ENCODE results near the gene DDI2.

Gene DDI2

DNA sequence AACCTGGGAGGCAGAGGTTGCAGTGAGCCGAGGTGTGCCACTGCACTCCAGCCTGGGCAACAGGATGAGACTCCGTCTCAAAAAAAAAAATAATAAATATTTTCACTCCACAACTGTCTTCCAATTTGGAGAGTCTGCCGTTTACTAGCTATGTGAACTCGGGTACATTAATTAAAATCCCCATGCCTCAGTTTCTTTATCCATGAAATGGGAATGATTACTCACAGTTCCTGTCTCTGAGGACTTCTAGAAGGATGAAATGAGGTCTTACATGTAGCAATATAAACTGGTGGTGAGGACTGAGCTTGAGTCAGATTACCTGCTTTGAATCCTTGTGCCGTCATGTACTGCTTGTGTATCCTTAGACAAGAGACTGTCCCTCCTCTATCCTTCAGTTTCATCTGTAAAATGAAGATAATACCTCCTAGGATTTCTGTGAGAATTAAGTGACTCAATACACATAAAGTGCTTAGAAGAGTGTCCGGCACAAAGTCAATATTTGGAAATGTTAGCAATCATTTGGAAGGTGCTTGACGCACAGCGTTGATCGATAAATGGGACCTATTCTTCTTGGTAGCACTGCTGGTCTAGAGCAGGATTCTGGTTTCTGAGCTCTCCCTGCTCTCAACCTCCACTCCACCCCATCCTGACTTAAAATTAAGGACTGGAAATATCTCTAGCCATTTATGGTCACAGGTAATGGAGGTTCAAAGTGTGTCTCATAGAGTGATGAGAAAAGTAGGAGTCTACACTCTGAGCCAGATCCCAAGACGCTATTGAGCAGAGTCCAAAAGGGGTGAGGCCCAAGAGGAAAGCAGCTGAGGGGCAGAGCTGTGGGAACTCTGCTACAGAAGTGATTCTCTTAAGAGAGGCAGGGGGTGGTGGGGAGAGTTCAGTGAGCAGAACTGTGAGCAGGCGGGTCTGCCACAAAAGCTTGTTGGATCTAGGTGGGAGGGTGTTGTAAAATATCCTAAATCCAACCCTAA, 11.6 kb upstream of the DDI2 start:
- DNase-seq: no peak

DNA sequence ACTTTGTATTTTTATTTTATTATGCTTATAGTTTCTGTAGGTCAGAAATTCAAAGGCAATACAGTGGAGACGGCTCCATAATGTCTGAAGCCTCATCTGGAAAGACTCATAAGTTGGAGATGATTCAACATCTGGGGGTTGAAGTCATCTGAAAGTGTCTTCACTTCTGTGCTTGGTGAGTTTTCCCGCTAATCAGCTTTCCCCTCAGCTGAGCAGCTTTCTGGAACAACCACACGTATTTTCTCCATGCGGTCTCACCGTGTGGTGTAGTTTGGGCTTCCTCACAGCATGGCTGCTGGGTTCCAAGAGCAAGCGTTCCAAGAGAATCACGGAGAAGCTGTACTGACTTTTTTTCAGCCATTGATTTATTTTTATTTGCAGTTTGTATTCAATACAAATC, 7.6 kb upstream of the DDI2 start:
- no peak for DNase-seq

DNA sequence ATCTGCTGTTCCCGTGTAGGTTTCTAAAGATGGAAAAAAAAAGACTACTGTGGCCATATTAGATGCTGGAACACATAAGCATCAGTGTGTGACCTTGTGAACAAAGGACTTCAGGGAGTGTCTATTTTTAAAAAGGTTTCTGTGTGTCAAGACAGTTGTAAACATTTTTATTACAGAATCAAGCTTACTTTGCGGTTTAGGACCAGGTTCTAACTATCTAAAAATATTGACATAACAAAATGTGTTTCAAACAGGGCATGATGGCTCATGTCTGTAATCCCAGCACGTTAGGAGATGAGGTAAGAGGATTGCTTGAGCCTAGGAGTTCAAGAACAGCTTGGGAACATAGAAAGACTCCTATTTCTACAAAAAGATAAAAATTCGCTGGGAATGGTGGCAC, 7.1 kb upstream of the DDI2 start:
- no peak for DNase-seq

DNA sequence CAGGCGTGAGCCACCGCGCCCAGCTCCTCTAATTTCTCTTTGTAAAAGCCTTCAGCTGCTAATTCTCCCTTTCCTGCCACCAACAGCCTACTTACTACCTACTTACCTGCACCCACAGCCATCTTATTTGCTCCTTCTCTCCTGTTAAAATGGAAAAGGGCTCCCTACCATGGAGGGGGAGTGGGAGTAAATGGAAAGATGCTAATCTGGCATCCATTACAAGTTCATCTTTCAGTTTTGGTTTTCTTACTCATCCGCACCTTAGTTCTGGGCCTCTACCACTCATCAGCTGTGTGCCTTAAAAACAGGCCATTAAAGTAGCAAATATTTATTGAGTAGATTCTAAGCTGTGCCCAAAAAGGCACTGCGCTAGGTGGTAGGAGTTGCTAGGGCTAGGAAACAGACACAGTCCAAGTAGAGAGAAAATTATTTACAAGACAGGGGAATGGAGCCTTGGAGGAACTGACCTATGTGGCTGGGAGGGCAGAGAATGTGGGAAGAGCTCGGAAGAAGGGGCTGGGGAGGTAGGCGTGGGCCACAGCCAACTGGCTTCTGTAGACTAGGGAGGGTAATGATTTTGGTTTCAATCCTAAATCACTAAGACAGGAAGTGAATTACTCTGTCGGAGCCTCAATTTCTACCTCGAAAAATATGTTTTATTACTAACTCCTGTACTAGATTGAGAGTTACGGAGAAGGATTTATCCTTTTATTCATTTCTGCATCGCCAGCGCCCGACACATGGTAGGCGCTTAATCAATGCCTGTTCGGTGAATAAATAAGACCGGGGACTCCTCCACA, 685 bp upstream of the DDI2 start:
- DNase-seq: no peak

DNA sequence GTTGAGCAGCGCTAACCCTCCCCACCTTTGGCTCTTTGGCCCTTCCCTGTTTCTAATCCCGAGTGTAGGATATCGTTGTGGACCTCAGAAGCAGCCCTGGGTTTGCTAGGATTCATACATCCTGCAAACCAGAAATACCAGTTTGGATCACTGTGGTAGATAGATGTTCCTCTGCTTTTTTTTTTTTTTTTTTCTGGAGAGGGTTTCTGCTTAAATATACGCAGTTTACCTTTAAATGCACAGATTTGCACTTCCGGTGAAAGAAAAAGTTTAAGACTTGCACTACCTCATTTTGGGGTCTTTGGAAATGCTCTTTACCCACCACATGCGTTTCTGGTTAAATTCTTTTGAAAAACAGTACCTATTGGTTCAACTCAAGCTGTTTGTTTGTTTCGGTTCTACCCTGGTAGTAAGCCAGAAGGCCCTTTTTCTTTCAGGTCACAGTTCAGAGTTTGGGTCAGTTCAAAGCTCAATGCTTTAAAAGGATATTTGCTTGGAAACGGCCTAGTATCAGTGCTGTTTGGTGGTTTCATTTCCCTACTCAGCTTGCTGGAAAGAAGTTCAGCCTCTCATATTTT, 908 bp downstream of the DDI2 start:
- no peak for DNase-seq

DNA sequence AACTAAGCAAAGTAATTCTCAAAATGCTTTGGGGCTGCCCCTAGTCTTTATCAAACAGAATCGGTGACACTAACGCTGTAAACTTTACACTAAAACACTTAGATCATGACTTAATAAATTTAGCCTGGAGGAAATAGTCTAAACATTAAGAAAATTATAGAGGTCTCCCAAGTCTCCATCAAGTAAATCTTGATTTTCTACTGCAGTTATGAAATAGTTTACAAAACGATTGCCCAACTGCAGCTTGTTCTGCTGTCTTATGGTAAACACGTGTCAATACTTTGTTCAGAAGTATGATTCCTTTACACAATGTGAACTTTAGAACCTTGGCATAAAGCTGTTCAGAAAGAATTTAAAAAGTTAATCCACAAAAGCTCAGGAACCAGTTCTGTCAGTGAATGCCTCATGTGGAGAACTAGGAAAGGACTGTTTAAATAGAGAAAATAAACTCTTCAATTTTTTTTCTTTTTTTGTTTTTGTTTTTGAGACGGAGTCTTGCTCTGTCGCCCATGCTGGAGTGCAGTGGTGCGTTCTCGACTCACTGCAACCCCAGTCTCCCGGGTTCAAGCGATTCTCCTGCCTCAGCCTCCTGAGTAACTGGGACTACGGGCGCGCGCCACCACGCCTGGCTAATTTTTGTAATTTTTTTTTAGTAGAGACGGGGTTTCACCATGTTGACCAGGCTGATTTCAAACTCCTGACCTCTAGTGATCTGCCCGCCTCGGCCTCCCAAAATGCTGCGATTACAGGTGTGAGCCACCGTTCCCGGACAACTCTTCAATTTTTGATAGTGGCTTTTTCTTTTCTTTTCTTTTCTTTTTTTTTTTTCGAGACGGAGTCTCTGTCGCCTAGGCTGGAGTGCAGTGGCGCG, 1.6 kb downstream of the DDI2 start:
- DNase-seq: no peak

DNA sequence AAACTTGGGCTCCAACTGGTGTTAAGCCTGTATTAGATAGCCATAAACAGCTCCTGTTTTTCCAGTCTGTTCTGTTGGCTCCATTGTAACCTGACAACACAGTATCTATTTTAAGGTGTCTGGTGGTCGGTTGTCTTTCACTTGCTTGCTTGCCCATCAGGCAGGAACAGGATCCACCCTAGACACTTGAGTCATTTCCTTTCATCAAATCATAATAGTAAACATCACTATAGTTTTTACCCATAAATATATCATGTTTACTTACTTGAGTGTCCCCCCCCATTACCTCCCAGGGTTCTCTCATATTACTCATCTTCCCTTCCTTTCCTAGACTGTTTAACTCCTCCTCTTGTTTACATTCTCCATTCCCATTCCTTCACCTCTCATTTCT, 2.9 kb downstream of the DDI2 start:
- DNase-seq: no peak

DNA sequence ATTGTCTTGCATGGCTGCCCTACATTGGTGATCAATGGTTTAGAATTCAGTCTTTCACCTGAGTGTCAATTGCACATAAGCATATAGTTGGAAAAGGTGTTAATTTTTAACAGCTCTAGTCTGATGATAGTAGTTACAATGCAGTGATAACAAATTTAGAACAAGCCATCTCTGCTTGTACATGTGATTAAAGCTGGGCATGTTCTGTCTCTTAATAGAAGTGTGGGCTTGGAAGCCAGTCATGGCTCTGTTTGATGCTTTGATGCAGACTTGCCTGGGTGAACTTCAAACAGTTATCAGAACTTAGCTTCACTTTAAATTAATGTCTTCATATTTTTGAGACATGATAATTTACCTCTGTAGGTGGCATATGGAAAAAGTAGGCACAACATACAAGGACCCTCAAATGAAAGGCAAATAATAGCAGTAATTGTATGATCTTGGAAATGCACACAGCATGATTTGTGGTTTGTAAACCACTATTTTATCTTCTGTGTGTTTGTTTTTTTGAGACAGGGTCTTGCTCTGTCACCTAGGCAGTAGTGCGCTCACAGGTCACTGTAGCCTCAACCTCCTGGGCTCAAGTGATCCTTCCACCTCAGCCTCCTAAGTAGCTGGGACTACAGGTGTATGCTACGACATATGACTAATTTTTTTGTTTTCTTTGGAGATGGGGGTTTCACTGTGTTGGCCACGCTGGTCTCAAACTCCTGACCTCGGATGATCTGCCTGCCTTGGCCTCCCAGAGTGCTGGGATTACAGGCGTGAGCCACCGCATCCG, 3.8 kb downstream of the DDI2 start:
- DNase-seq: no peak

DNA sequence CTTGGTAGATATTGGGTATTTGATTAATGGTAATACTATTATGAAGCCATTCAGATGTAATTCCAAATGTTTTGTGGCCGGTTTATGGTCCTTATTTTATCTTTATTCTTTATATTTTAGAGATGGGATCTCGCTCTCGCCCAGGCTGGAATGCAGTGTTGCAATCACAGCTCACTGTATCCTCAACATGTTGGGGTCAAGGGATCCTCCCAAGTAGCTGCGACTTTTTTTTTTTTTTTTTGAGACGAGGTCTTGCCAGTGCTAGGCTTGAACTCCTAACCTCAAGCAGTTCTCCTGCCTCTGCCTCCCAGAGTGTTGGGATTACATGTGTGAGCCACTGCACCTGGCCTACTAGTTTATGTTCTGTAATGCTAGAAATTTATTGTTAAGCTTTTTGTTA, 4.7 kb downstream of the DDI2 start:
- no peak for DNase-seq

DNA sequence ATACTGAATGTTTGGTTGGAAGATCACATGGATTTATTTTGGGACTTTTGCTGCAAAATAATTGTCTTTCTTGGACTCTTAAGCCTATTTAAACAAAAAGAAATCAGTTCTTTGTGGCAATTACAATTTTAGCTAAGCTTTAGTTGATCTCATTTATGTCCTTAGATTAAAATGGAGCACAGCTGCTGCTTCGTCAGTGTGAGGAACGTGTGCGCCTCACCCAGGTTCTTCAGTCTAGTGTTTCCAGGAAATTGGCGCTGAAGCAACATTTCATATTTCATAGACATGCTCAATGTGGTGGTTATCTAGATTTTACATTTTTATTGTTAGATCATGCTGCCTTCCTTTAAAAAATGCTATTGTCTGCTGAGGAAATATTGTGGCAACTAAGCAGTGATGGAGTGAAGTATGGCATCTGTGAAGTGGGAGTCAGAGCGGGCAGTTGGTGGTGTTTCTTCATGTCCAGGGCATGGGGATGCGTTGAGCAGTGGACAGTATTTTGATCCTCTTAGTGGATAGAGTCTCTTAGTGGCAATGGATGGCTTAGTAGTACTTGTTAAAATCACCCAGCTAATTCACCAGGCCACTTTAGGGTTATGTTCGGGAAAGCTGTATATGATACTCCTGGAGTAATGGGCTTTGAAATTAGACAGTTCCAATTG, 5.6 kb downstream of the DDI2 start:
- no peak for DNase-seq

DNA sequence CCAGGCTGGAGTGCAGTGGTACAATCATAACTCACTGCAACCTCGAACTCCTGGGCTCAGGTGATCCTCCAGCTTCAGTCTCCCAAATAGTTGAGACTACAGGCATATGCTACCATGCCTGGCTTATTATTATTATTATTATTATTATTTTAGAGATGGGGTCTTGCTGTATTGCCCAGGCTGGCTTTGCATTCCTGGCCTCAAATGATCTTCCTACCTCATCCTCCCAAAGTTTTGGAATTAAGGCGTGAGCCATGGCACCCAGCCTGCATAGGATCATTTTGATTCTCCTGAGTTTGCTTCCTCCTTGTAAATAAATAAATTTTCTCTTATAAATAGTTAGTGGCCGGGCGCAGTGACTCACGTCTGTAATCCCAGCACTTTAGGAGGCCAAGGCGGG, 6.2 kb downstream of the DDI2 start:
- no peak for DNase-seq

DNA sequence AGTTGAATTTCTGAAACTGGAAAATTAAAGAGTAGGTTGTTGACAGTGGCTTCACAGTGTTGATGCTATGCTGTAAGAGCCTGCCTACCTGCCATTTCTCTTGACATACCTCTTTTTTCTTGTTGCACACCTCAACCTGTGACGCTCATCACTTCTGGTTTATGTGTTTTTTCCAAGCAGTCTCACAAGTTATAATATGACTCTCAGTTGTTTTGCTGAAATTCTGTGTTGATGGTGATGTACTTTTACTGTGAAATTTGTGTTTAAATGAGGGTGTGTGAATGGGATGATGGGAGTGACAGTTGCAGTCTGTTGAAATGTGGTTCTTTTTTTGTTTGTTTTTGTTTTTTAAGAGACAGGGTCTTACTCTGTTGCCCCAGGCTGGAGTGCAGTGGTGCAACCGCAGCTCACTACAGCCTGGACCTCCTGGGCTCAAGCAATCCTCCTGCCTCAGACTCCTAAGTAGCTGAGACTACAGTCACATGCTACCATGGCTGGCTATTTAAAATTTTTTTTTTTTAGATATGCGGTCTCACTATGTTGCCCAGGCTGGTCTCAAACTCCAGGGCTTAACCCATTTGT, 7.0 kb downstream of the DDI2 start:
- DNase-seq: no peak

DNA sequence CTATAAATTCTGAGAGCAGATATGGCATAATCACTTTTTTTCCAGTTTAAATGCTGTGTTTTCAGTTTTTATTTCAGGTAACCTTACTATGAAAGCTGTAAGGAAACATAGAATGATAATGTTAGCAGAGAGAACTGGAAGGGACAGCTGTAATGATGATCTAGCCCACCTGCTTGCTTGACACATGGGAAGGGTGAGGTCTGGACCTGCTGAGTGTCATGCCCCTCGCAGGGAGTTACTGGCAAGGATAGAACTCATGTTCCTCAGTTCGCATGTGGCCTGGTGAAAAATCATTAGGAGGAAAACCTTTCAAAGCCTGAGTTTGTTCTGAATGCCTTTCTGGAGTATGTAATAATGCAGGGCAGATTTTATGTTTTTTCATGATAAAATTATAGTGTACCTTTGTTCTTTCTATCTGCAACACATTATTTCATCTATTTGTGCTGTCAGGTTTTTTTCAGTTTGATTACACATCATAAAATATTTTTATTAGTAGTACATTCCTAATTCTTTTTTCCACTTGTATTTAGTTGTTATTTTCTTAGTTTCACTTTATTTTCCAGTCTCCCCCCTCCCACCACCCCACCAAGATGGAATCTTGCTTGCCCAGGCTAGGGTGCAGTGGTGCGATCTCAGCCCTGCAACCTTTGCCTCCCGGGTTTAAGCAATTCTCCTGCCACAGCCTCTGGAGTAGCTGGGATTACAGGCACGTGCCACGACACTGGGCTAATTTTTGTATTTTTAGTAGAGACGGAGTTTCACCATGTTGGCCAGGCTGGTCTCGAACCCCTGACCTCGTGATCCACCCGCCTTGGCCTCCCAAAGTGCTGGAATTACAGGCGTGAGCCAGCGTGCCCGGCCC, 8.0 kb downstream of the DDI2 start:
- no peak for DNase-seq

DNA sequence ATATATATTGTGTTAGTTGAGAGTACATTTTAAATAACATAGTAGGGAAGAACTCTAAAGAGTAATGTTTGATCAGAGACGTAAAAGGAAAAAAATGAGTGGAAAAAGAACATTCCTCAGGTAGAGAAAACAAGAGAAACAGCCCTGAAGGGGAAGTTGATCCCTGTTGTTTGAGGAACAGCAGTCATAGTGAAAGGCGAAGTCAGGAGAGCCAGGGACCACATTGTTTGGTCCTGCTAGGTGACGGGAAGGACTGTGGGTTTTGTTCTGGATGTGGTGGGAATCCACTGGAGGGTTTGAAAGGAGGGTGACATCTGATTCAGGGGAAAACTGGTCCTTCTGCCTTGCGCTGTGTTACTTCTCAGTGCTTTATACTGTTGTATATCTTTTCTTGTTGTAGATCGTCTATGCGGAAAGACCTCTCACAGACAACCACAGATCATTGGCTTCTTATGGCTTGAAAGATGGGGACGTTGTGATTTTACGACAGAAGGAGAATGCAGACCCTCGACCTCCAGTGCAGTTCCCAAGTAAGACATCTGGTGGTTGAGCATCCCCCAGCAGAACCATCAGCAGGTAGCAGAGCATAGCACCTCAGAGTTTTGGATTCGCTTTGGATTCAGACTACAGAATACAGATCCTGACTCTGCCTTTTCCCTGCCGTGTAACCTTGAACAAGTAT, 9.2 kb downstream of the DDI2 start:
- DNase-seq: no peak

DNA sequence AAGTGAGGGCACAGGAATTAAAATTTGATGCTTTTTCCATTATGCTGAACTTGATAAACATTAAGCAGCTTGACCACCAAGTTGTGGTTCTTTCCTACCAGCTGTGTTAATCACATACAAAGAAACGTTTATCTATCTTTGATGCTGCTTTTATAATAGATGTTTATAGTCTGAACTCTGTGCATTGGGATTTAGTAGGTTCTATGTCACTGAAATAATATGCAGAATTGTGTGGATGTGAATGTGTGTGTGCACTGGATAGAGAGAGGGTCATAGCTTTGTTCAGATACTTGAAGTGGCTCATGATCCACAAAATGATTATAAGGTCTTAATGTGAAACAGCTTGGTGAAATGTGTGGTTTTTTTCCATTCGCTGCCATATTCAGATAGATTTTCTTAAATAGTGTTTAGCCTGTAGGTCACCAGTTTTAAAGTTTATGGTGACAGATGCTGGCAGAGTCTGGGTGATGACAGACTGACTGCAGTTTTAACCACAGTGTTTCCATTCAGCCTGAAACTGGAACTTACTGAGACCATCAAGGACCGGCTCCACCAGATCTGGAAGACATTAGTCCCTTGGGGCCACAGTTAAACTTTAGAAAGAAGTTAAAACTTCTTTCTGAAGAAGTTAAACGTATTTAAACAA, 10.2 kb downstream of the DDI2 start:
- DNase-seq: no peak

DNA sequence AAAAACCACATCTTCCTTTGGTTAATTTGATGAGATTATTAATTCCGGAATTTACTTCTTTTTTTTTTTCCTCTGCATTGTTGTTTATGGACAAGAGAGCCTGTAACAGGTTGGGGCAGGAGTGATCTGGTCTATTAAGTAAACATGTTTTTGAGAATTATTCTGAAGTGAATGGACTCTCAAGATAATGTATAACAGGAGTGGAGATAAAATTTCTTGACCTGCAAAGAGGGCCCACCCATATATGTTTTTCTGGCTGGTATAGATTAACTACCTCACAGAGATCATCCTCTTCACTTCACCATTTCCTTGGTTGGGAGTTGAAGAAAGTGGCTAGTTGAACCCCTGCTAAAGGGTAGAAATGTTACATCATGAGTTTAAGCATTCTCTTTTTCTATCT, 10.7 kb downstream of the DDI2 start:
- no peak for DNase-seq

DNA sequence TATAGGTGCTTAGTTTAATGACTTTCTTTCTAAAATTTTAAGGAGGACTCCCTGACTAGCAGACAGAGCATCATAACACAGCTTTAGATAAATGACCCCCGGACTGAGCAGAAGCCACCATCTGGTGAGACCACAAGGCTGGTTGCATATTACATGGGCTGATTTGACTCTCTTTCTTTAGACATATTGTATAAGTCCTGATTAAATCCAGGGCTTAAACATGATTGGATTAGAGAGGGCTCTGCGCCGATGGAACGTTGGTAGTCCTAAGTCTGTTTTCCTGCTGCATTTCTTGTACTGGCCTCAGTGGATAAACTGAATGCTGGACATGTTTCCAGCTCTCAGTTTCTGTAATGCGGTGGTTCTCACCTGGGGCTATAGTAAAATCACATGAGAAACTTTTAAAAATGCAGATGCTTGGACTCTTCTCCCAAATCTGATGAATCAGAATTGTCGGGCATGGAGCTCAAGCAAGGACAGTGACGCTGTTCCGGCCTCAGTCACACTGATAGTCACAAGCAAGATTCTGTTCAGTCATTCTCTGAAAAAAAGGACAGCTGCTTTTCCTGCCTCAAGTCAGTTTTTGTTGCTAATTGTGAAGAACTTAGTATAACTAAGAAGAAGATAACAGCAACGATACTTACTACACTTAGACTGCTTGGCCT, 16.6 kb downstream of the DDI2 start:
- no peak for DNase-seq

DNA sequence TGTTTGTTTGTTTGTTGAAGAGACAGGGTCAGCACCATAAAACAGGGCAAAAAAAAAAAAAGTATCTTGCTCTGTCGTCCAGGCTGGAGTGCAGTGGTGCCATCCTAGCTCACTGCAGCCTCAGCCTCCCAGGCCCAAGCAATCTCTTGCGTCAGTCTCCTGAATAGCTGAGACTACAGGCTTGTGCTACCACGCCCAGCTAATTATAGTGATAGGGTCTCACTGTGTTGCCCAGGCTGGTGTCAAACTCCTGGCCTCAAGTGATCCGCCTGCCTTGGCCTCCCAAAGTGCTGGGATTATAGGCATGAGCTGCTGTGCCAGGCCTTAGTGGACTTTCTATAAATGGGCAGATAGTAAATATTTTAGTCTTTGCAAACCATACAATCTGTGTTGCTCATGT, 19.2 kb downstream of the DDI2 start:
- no peak for DNase-seq

Measured in activated CD4-positive, alpha-beta T cell treated with anti-CD3 and anti-CD28 coated beads for 1 hour (primary cell).